Stimulated activated CD8-positive, alpha-beta memory T cell treated with anti-CD3 and anti-CD28 coated beads, Interleukin-12 subunit alpha, Interleukin-12 subunit beta, amount 100 ng/mL, for 24 hours (primary cell): ENCODE results near the gene ATP2A3.

ENCODE experiments used
- DNase-seq: peaks from one replicate; pipeline ENCODE4 v3.0.0-alpha.2; 2020; ENCODE audit errors: extremely low read depth

ATP2A3 gene

GRCh38 chr17:3892095-3892998 lies 71.9 kb downstream of the ATP2A3 start:
- DNase-seq: no peak

GRCh38 chr17:3891626-3892094 lies 72.6 kb downstream of the ATP2A3 start:
- no peak for DNase-seq

- DNase-seq: no peak
Measured at GRCh38 chr17:3890878-3891219, 73.4 kb downstream of the ATP2A3 start.

GRCh38 chr17:3890082-3890877 lies 74.0 kb downstream of the ATP2A3 start:
- no peak for DNase-seq

- DNase-seq: no peak
Measured at GRCh38 chr17:3889325-3890012, 74.8 kb downstream of the ATP2A3 start.

- no peak for DNase-seq
Measured at GRCh38 chr17:3888343-3889171, 75.7 kb downstream of the ATP2A3 start.

GRCh38 chr17:3887804-3888203 lies 76.4 kb downstream of the ATP2A3 start:
- DNase-seq: no peak

GRCh38 chr17:3887394-3887793 lies 76.8 kb downstream of the ATP2A3 start:
- DNase-seq: no peak

GRCh38 chr17:3886776-3887175 lies 77.5 kb downstream of the ATP2A3 start:
- DNase-seq: no peak

GRCh38 chr17:3885970-3886369 lies 78.3 kb downstream of the ATP2A3 start:
- DNase-seq: no peak

- no peak for DNase-seq
Measured at GRCh38 chr17:3885271-3885670, 79.0 kb downstream of the ATP2A3 start.

GRCh38 chr17:3884188-3884587 lies 80.0 kb downstream of the ATP2A3 start:
- no peak for DNase-seq

- DNase-seq: no peak
Measured at GRCh38 chr17:3882276-3882675, 82.0 kb downstream of the ATP2A3 start.

- DNase-seq: no peak
Measured at GRCh38 chr17:3880983-3881382, 83.3 kb downstream of the ATP2A3 start.

- no peak for DNase-seq
Measured at GRCh38 chr17:3879591-3880417, 84.4 kb downstream of the ATP2A3 start.

GRCh38 chr17:3879186-3879585 lies 85.1 kb downstream of the ATP2A3 start:
- no peak for DNase-seq

- no peak for DNase-seq
Measured at GRCh38 chr17:3877220-3877619, 87.0 kb downstream of the ATP2A3 start.

GRCh38 chr17:3875317-3875716 lies 88.9 kb downstream of the ATP2A3 start:
- DNase-seq: no peak
